GM12891 (cell line): ENCODE measurements around the gene SYNCRIP.

Source experiments
- PAX5 ChIP-seq: IDR thresholded peaks from 2 replicates; pipeline ENCODE4 v1.6.1; 2011; ENCODE audit warnings: low read length, moderate library complexity, mild to moderate bottlenecking; ENCODE audit not compliant: insufficient read depth, severe bottlenecking
- POLR2A ChIP-seq: IDR thresholded peaks from 2 replicates; pipeline ENCODE4 v1.6.1; 2011; ENCODE audit warnings: low read depth, low read length, control low read depth
- POLR2AphosphoS5 ChIP-seq: IDR thresholded peaks from 2 replicates; pipeline ENCODE4 v1.6.1; 2011; ENCODE audit warnings: low read depth, low read length, control low read depth
- TAF1 ChIP-seq: IDR thresholded peaks from 2 replicates; pipeline ENCODE4 v1.6.1; 2011; ENCODE audit warnings: low read depth, low read length, control low read depth

GRCh38 chr6:85641897-85642773 lies 551 bp downstream of the SYNCRIP start:
- TF ChIP-seq POLR2A (no peak; the same call in 1 of the 2 replicates), PAX5 (no peak), TAF1 (peak; percentile 27), POLR2AphosphoS5 (peak; percentile 21; the same call in 1 of the 2 replicates)
